ENCODE measurements around the gene LRRC39.

The LRRC39 gene

GRCh38 chr1:100132566-100133477 is 45.2 kb downstream of the LRRC39 start, which contains the start of the genes SASS6 and TRMT13:
Gene SASS6, minus strand, starts transcription at chr1:100132930. Its CDS starts 116 bp downstream, at chr1:100132814.
Gene TRMT13, plus strand, starts transcription at chr1:100133163. Its CDS starts 6 bp downstream, at chr1:100133169.
- H3K4me3 ChIP-seq (ENCODE audit: low read depth, low read length) = peak within 1 kb of the TSS; percentile 100
- in situ Hi-C loops (cut with HindIII; ENCODE audit: low pct_ligation_motif_present, low sequenced_read_pairs) = no loop called here
- TF ChIP-seq, protein P1, sequence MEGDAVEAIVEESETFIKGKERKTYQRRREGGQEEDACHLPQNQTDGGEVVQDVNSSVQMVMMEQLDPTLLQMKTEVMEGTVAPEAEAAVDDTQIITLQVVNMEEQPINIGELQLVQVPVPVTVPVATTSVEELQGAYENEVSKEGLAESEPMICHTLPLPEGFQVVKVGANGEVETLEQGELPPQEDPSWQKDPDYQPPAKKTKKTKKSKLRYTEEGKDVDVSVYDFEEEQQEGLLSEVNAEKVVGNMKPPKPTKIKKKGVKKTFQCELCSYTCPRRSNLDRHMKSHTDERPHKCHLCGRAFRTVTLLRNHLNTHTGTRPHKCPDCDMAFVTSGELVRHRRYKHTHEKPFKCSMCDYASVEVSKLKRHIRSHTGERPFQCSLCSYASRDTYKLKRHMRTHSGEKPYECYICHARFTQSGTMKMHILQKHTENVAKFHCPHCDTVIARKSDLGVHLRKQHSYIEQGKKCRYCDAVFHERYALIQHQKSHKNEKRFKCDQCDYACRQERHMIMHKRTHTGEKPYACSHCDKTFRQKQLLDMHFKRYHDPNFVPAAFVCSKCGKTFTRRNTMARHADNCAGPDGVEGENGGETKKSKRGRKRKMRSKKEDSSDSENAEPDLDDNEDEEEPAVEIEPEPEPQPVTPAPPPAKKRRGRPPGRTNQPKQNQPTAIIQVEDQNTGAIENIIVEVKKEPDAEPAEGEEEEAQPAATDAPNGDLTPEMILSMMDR (IDR thresholded peaks at IDR 0.05; ENCODE audit: low read depth, low read length, missing control alignments) = no peak

GRCh38 chr1:100131623-100132022 is 46.4 kb downstream of the LRRC39 start:
- TF ChIP-seq, protein P1 (IDR thresholded peaks at IDR 0.05; ENCODE audit: low read depth, low read length, missing control alignments) = no peak
- no peaks in the 10 kb centered on the region for H3K36me3 ChIP-seq (replicated peaks)
- H3K4me3 ChIP-seq (ENCODE audit: low read depth, low read length) = peak overlapping the region; percentile 100
- no peak overlapping the region for H3K27ac ChIP-seq
- DNase-seq = no peak
- in situ Hi-C loops (cut with HindIII; ENCODE audit: low pct_ligation_motif_present, low sequenced_read_pairs) = no loop called here
- H3K27me3 ChIP-seq (replicated peaks) = no peaks in the 10 kb centered on the region

More at GRCh38 chr1:100132566-100133477, 45.2 kb downstream of the LRRC39 start, which contains the start of the genes SASS6 and TRMT13:
- no peaks in the 10 kb centered on the region for H3K27me3 ChIP-seq (replicated peaks)
- DNase-seq = peak; percentile 99
- peaks cover under 1% of the 10 kb centered on the region for H3K36me3 ChIP-seq (replicated peaks)
- peak within 1 kb of the TSS; percentile 92 for H3K27ac ChIP-seq

GRCh38 chr1:100130552-100131077 is 47.4 kb downstream of the LRRC39 start:
- Histone ChIP-seq H3K36me3 (replicated peaks) (no peaks in the 10 kb centered on the region), H3K4me3 (ENCODE audit: low read depth, low read length) (no peak overlapping the region), H3K27ac (no peak overlapping the region), H3K27me3 (replicated peaks) (no peaks in the 10 kb centered on the region)
- in situ Hi-C loops (cut with HindIII; ENCODE audit: low pct_ligation_motif_present, low sequenced_read_pairs) = no loop called here
- TF ChIP-seq, protein P1 (IDR thresholded peaks at IDR 0.05; ENCODE audit: low read depth, low read length, missing control alignments) = no peak
- no peak for DNase-seq

DNA sequence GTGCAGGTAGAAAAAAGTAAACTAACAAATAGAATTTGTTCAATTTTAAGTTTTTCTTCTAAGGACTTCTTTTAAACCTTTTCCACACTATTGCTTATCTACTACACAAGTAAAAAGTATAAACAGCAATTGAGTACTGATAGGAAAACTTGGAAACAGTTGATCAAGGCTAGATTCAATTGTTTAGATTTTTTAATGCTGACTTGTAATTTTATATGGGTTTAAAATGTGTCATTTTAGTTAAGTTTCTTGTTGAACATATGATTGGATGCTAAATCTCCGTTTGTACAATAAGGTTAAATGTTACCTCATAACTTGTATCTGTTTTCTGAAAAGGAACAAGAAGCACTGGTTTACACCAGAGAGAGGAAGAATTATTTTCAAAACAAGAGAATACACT is 50.8 kb downstream of the LRRC39 start:
- TF ChIP-seq, protein P1 (IDR thresholded peaks at IDR 0.05; ENCODE audit: low read depth, low read length, missing control alignments) = no peak
- in situ Hi-C loops (cut with HindIII; ENCODE audit: low pct_ligation_motif_present, low sequenced_read_pairs) = no loop called here

DNA sequence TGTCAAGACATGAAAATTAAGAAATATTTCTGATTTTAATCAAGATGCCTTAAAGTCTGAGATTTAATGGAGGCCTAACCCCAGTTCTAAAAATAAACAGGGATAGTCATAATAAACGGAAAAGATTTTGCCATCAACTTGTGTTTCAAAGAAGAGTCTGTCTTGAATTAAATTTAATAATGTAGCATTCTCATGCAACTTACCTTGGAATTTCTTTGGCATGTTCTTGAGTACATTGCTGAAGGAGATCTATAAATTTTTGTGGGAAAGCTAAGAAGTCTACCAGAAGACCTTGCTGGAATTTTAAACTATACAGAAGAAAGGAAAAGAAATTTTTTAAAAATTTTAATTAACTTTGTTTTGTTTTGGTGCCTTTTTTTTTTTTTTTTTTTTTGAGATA is 55.9 kb downstream of the LRRC39 start:
- no peak overlapping the region for H3K4me3 ChIP-seq (ENCODE audit: low read depth, low read length)
- no peaks in the 10 kb centered on the region for H3K27me3 ChIP-seq (replicated peaks)
- TF ChIP-seq, protein P1 (IDR thresholded peaks at IDR 0.05; ENCODE audit: low read depth, low read length, missing control alignments) = no peak
- no peaks in the 10 kb centered on the region for H3K36me3 ChIP-seq (replicated peaks)
- no peak for DNase-seq
- in situ Hi-C loops (cut with HindIII; ENCODE audit: low pct_ligation_motif_present, low sequenced_read_pairs) = no loop called here
- no peak overlapping the region for H3K27ac ChIP-seq

More for the DNA sequence above, 50.8 kb downstream of the LRRC39 start:
- Histone ChIP-seq H3K27me3 (replicated peaks) (no peaks in the 10 kb centered on the region), H3K36me3 (replicated peaks) (no peaks in the 10 kb centered on the region), H3K4me3 (ENCODE audit: low read depth, low read length) (no peak overlapping the region), H3K27ac (no peak overlapping the region)
- no peak for DNase-seq

All from brain microvascular endothelial cell (primary cell).